H9 (cell line): ENCODE measurements around the gene ROBO2. TPM values are rescaled to one million over a fixed set of nuclear protein-coding genes. Genes with fewer than 3 reads are reported as not detected.

ENCODE experiments used
- DNase-seq: peaks from one replicate; pipeline ENCODE4 v3.0.0-alpha.2; 2017
- H2AFZ ChIP-seq: one replicate; pipeline ENCODE4 v1.6.1; 2013; ENCODE audit warnings: mild to moderate bottlenecking, low read length, control low read depth, moderate library complexity
- H2AK5ac ChIP-seq: 2 replicates; pipeline ENCODE4 v1.6.1; 2013; ENCODE audit warnings: low read length, control low read depth, mixed read lengths; ENCODE audit not compliant: insufficient read length
- H2BK120ac ChIP-seq: one replicate; pipeline ENCODE4 v1.6.1; 2013; ENCODE audit warnings: low read depth, mild to moderate bottlenecking, low read length, control low read depth, inconsistent platforms; ENCODE audit not compliant: poor library complexity, severe bottlenecking
- H2BK12ac ChIP-seq: 2 replicates; pipeline ENCODE4 v1.6.1; 2013; ENCODE audit warnings: low read length, control low read depth, mixed read lengths, low read depth; ENCODE audit not compliant: insufficient read length
- H2BK15ac ChIP-seq: 2 replicates; pipeline ENCODE4 v1.6.1; 2013; ENCODE audit warnings: low read depth, low read length, control low read depth
- H2BK20ac ChIP-seq: one replicate; pipeline ENCODE4 v1.6.1; 2013; ENCODE audit warnings: low read depth, mild to moderate bottlenecking, low read length, control low read depth, inconsistent platforms; ENCODE audit not compliant: poor library complexity, severe bottlenecking
- H2BK5ac ChIP-seq: 2 replicates; pipeline ENCODE4 v1.6.1; 2013; ENCODE audit warnings: low read length, control low read depth, mixed read lengths; ENCODE audit not compliant: insufficient read length
- H3K14ac ChIP-seq: 2 replicates; pipeline ENCODE4 v1.6.1; 2013; ENCODE audit warnings: low read length, control low read depth; ENCODE audit not compliant: insufficient read depth
- H3K18ac ChIP-seq: 2 replicates; pipeline ENCODE4 v1.6.1; 2013; ENCODE audit warnings: low read depth, mild to moderate bottlenecking, mixed read lengths, low read length, control low read depth; ENCODE audit not compliant: insufficient read length
- H3K23ac ChIP-seq: 2 replicates; pipeline ENCODE4 v1.6.1; 2013; ENCODE audit warnings: low read length, control low read depth, mixed read lengths, low read depth; ENCODE audit not compliant: insufficient read length
- H3K23me2 ChIP-seq: 2 replicates; pipeline ENCODE4 v1.6.1; 2013; ENCODE audit warnings: low read depth, mild to moderate bottlenecking, mixed read lengths, low read length, control low read depth; ENCODE audit not compliant: insufficient read length, poor library complexity, severe bottlenecking
- H3K27ac ChIP-seq: 2 replicates; pipeline ENCODE4 v1.5.1; 2013; ENCODE audit warnings: low read length, control low read depth, mixed read lengths, low read depth; ENCODE audit not compliant: insufficient read length
- H3K27me3 ChIP-seq: 2 replicates; pipeline ENCODE4 v1.6.1; 2013; ENCODE audit warnings: low read length, control low read depth, inconsistent platforms; ENCODE audit not compliant: insufficient read depth
- H3K4ac ChIP-seq: 2 replicates; pipeline ENCODE4 v1.6.1; 2013; ENCODE audit warnings: low read depth, mild to moderate bottlenecking, control low read depth, inconsistent platforms, low read length, moderate library complexity
- H3K4me1 ChIP-seq: 2 replicates; pipeline ENCODE4 v1.6.1; 2013; ENCODE audit warnings: low read length, control low read depth, inconsistent platforms; ENCODE audit not compliant: insufficient read depth
- H3K4me2 ChIP-seq: 2 replicates; pipeline ENCODE4 v1.6.1; 2013; ENCODE audit warnings: low read length, control low read depth, mixed read lengths; ENCODE audit not compliant: insufficient read length, insufficient read depth
- H3K56ac ChIP-seq: 2 replicates; pipeline ENCODE4 v1.6.1; 2013; ENCODE audit warnings: low read depth, mild to moderate bottlenecking, mixed read lengths, low read length, control low read depth; ENCODE audit not compliant: insufficient read length
- H3K79me1 ChIP-seq: 2 replicates; pipeline ENCODE4 v1.6.1; 2013; ENCODE audit warnings: low read depth, mild to moderate bottlenecking, moderate library complexity, low read length, control low read depth, inconsistent platforms; ENCODE audit not compliant: insufficient read depth, poor library complexity, severe bottlenecking
- H3K79me2 ChIP-seq: 2 replicates; pipeline ENCODE4 v1.6.1; 2013; ENCODE audit warnings: low read length, control low read depth, inconsistent platforms; ENCODE audit not compliant: insufficient read depth
- H3K9ac ChIP-seq: 2 replicates; pipeline ENCODE4 v1.6.1; 2013; ENCODE audit warnings: low read length, control low read depth, mixed read lengths; ENCODE audit not compliant: insufficient read length; ENCODE audit errors: extremely low read depth
- H3K9me3 ChIP-seq: one replicate; pipeline ENCODE4 v1.6.1; 2013; ENCODE audit warnings: low read depth, low read length, inconsistent platforms; ENCODE audit not compliant: control insufficient read depth
- H3T11ph ChIP-seq: one replicate; pipeline ENCODE4 v1.6.1; 2013; ENCODE audit warnings: mild to moderate bottlenecking, low read length, control low read depth, inconsistent platforms
- H4K20me1 ChIP-seq: one replicate; pipeline ENCODE4 v1.6.1; 2013; ENCODE audit not compliant: control insufficient read depth, insufficient read length, insufficient read depth
- H4K5ac ChIP-seq: 2 replicates; pipeline ENCODE4 v1.6.1; 2013; ENCODE audit warnings: low read depth, mild to moderate bottlenecking, mixed read lengths, low read length, control low read depth; ENCODE audit not compliant: insufficient read length
- H4K8ac ChIP-seq: replicated peaks from 2 replicates; pipeline ENCODE4 v1.6.1; 2013; ENCODE audit warnings: low read length, control low read depth, mixed read lengths, low read depth; ENCODE audit not compliant: insufficient read length
- H4K91ac ChIP-seq: 2 replicates; pipeline ENCODE4 v1.6.1; 2013; ENCODE audit warnings: low read depth, mild to moderate bottlenecking, moderate library complexity, mixed read lengths, low read length, control low read depth; ENCODE audit not compliant: insufficient read length
- H3K27ac Mint-ChIP-seq, 3 experiments: 2 replicates in 2 of 3; 3 replicates in 1 of 3; pipeline ENCODE4 v1.8.0; 2020 to 2021; ENCODE audit warnings: mixed read lengths in 3 of 3, mild to moderate bottlenecking in 1 of 3, moderate library complexity in 1 of 3
- H3K27me3 Mint-ChIP-seq: 2 replicates; pipeline ENCODE4 v1.8.0; 2021; ENCODE audit warnings: low read depth, mild to moderate bottlenecking, moderate library complexity, mixed read lengths
- H3K36me3 Mint-ChIP-seq, 3 experiments: 2 replicates in 2 of 3; 3 replicates in 1 of 3; pipeline ENCODE4 v1.8.0; 2020 to 2021; ENCODE audit warnings: low read depth in 3 of 3, mixed read lengths in 3 of 3; ENCODE audit not compliant: insufficient read depth in 1 of 3
- H3K4me1 Mint-ChIP-seq, 2 experiments: 2 replicates each; pipeline ENCODE4 v1.8.0; 2020; ENCODE audit warnings: mixed read lengths in 2 of 2
- H3K4me3 Mint-ChIP-seq, 2 experiments: 2 replicates in 1 of 2; 3 replicates in 1 of 2; pipeline ENCODE4 v1.8.0; 2020 to 2021; ENCODE audit warnings: mild to moderate bottlenecking in 2 of 2, mixed read lengths in 2 of 2, moderate library complexity in 1 of 2
- H3K9me3 Mint-ChIP-seq, 2 experiments: 2 replicates in 1 of 2; 3 replicates in 1 of 2; pipeline ENCODE4 v1.8.0; 2020; ENCODE audit warnings: mild to moderate bottlenecking in 2 of 2, mixed read lengths in 2 of 2, moderate library complexity in 1 of 2
- WGBS: extraction: QIAGEN DNeasy Blood & Tissue Kit; methylation state at CpG from one replicate; pipeline ENCODE4 v1.1.7; 2013; ENCODE audit warnings: missing lambda C conversion rate, low lambda C conversion rate, mixed read lengths; ENCODE audit not compliant: insufficient read length; ENCODE audit errors: extremely low coverage; 5-methylcytosine and 5-hydroxymethylcytosine counted together
- total RNA-seq: library from RNA; stranded (reverse); gene quantifications from 2 replicates; pipeline ENCODE4 v1.2.1, GENCODE V29; 2021
- TF ChIP-seq, protein P1 (sequence below): fragments of 200-600 bp; sonication (generic); conservative IDR thresholded peaks from 3 replicates; pipeline ENCODE4 v1.8.0; 2021; ENCODE audit warnings: antibody characterized with exemption, mild to moderate bottlenecking

Gene ROBO2
- total RNA-seq, 1 experiment from 2014 or later: 2.3 TPM

- Histone ChIP-seq H3T11ph (no peak overlapping the region), H3K14ac (no peak overlapping the region), H3K27me3 (no peaks in the 10 kb centered on the region), H3K23ac (no peak overlapping the region), H3K9me3 (no peaks in the 10 kb centered on the region), H3K56ac (no peak overlapping the region), H2AFZ (no peak overlapping the region), H3K4me1 (no peaks in the 10 kb centered on the region), H3K4ac (no peak overlapping the region), H2BK12ac (no peak overlapping the region), H3K9ac (no peak overlapping the region), H3K4me2 (no peak overlapping the region), H4K8ac (no peak overlapping the region), H2BK5ac (no peak overlapping the region), H2BK120ac (no peak overlapping the region), H3K27ac (no peak overlapping the region), H4K91ac (no peak overlapping the region), H4K5ac (no peak overlapping the region), H3K18ac (no peak overlapping the region), H3K79me2 (no peaks in the 10 kb centered on the region), H2BK15ac (no peak overlapping the region), H3K23me2 (no peaks in the 10 kb centered on the region), H2AK5ac (no peak overlapping the region), H2BK20ac (no peak overlapping the region), H4K20me1 (no peaks in the 10 kb centered on the region), H3K79me1 (no peaks in the 10 kb centered on the region)
- no peaks in the 10 kb centered on the region for H3K27me3 Mint-ChIP-seq
- no peak overlapping the region for H3K4me3 Mint-ChIP-seq
- no peaks in the 10 kb centered on the region for H3K4me1 Mint-ChIP-seq
- TF ChIP-seq, protein P1, sequence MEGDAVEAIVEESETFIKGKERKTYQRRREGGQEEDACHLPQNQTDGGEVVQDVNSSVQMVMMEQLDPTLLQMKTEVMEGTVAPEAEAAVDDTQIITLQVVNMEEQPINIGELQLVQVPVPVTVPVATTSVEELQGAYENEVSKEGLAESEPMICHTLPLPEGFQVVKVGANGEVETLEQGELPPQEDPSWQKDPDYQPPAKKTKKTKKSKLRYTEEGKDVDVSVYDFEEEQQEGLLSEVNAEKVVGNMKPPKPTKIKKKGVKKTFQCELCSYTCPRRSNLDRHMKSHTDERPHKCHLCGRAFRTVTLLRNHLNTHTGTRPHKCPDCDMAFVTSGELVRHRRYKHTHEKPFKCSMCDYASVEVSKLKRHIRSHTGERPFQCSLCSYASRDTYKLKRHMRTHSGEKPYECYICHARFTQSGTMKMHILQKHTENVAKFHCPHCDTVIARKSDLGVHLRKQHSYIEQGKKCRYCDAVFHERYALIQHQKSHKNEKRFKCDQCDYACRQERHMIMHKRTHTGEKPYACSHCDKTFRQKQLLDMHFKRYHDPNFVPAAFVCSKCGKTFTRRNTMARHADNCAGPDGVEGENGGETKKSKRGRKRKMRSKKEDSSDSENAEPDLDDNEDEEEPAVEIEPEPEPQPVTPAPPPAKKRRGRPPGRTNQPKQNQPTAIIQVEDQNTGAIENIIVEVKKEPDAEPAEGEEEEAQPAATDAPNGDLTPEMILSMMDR: no peak
- H3K9me3 Mint-ChIP-seq: no peaks in the 10 kb centered on the region
- H3K27ac Mint-ChIP-seq: no peak overlapping the region
- no peak for DNase-seq
- no CpG with 5 or more reads among the region's 12 CpGs for WGBS
- H3K36me3 Mint-ChIP-seq: no peaks in the 10 kb centered on the region
Observed at GRCh38 chr3:77134769-77135168, 94.9 kb downstream of the ROBO2 start.
